K562 (cell line): Measurements from ENCODE around the gene MYOZ2. TPM values are rescaled to one million over a fixed set of nuclear protein-coding genes. Genes with fewer than 3 reads are reported as not detected.
A peak's percentile ranks its signal among the peaks of the same experiment; 100 is the strongest.

Experiments
- BCOR ChIP-seq: fragments of 450-650 bp; IDR thresholded peaks from 2 replicates; pipeline ENCODE4 v1.6.1; 2016
- CCNT2 ChIP-seq: IDR thresholded peaks from 2 replicates; pipeline ENCODE4 v1.6.1; 2011; ENCODE audit warnings: borderline replicate concordance, low read depth, mild to moderate bottlenecking, moderate library complexity, mixed read lengths, low read length; ENCODE audit not compliant: insufficient read length; ENCODE audit errors: extremely low read depth
- CREM ChIP-seq: IDR thresholded peaks from 2 replicates; pipeline ENCODE4 v1.6.1; 2014; ENCODE audit warnings: antibody characterized with exemption, low read depth
- EP300 ChIP-seq: IDR thresholded peaks from 2 replicates; pipeline ENCODE4 v1.6.1; 2012; ENCODE audit warnings: low read length, improper control_type of control experiment
- EWSR1 ChIP-seq: fragments of 450-650 bp; IDR thresholded peaks from 2 replicates; pipeline ENCODE4 v1.6.1; 2018; ENCODE audit warnings: borderline replicate concordance, mild to moderate bottlenecking, low read depth, moderate library complexity; ENCODE audit not compliant: partially characterized antibody
- GABPB2 ChIP-seq: fragments of 250-450 bp; sonication (Bioruptor Pico); conservative IDR thresholded peaks from 2 replicates; pipeline ENCODE4 v1.5.1; 2021; ENCODE audit warnings: mild to moderate bottlenecking
- MEIS2 ChIP-seq: fragments of 450-650 bp; IDR thresholded peaks from 2 replicates; pipeline ENCODE4 v1.6.1; 2014; ENCODE audit warnings: mild to moderate bottlenecking; ENCODE audit not compliant: partially characterized antibody
- MYNN ChIP-seq, 2 experiments: sonication (generic); formaldehyde crosslinking in 1 of 2; IDR thresholded peaks; 2 replicates each; pipeline versions ENCODE4 v1.5.0 to v1.6.1; 2016 to 2020; ENCODE audit warnings: antibody characterized with exemption in 1 of 2, missing genetic modification reagents in 1 of 2
- NR2C2 ChIP-seq, 2 experiments: fragments of 200-800 bp in 1 of 2; sonication (Bioruptor generic) in 1 of 2; sonication (generic) in 1 of 2; formaldehyde crosslinking in 1 of 2; IDR thresholded peaks; 2 replicates each; pipeline versions ENCODE4 v1.6.1 to v1.8.0; 2016 to 2022; ENCODE audit warnings: mild to moderate bottlenecking in 1 of 2, missing compliant biosample characterization in 1 of 2, missing genetic modification characterization in 1 of 2, missing genetic modification reagents in 1 of 2
- PML ChIP-seq: IDR thresholded peaks from 2 replicates; pipeline ENCODE4 v1.6.1; 2012; ENCODE audit warnings: low read length, inconsistent platforms
- RB1 ChIP-seq: fragments of 450-650 bp; IDR thresholded peaks from 2 replicates; pipeline ENCODE4 v1.6.1; 2017; ENCODE audit warnings: low read depth, mild to moderate bottlenecking
- TCFL5 ChIP-seq: fragments of 250-450 bp; sonication (Bioruptor Pico); conservative IDR thresholded peaks from 2 replicates; pipeline ENCODE4 v1.6.1; 2021; ENCODE audit warnings: mild to moderate bottlenecking, moderate library complexity, matching md5 sums
- ZNF384 ChIP-seq: IDR thresholded peaks from 2 replicates; pipeline ENCODE4 v1.6.1; 2012; ENCODE audit warnings: low read depth, low read length, improper control_type of control experiment
- ZNF41 ChIP-seq: fragments of 250-450 bp; sonication (Bioruptor Pico); conservative IDR thresholded peaks from 2 replicates; pipeline ENCODE4 v1.4.0; 2020; ENCODE audit warnings: mild to moderate bottlenecking
- polyA plus RNA-seq, 8 experiments: library from polyadenylated mRNA; depleted of rRNA in 4 of 8; stranded (reverse) in 5 of 8; unstranded in 3 of 8; fragments of >200 nt; fragmentation: Nextera tagmentation in 2 of 8; fragmentation: Illumina TruSeq in 1 of 8; extraction: Ambion mirVana in 2 of 8; extraction: Trizol in 1 of 8; gene quantifications; 2 replicates each; pipeline versions ENCODE4 v1.2.1 to v1.2.3, GENCODE V29; 2011 to 2014; ENCODE audit warnings: inconsistent platforms in 1 of 8, missing spikeins in 1 of 8
- total RNA-seq, 7 experiments: library from RNA; depleted of rRNA in 6 of 7; stranded (reverse); fragments of >200 nt in 6 of 7; fragmentation: Illumina TruSeq in 2 of 7; extraction: Trizol in 2 of 7; gene quantifications; 2 replicates each; pipeline versions ENCODE4 v1.2.1 to v1.2.3, GENCODE V29; 2011 to 2021; ENCODE audit warnings: low replicate concordance in 1 of 7
- TF ChIP-seq, protein P1 (sequence below): fragments of 250-450 bp; sonication (Bioruptor Pico); IDR thresholded peaks from 2 replicates; pipeline ENCODE4 v1.8.0; 2021; ENCODE audit warnings: moderate library complexity, mild to moderate bottlenecking, inconsistent platforms
- TF ChIP-seq, protein P2 (sequence below): sonication (generic); formaldehyde crosslinking; IDR thresholded peaks from 2 replicates; pipeline ENCODE4 v1.8.1; 2023; ENCODE audit warnings: mild to moderate bottlenecking, missing genetic modification reagents
- TF ChIP-seq, protein P3 (sequence below): fragments of 250-450 bp; sonication (Bioruptor Pico); IDR thresholded peaks from 2 replicates; pipeline ENCODE4 v1.8.0; 2021; ENCODE audit warnings: mild to moderate bottlenecking, moderate library complexity
- TF ChIP-seq, protein P4 (sequence below): sonication (generic); formaldehyde crosslinking; IDR thresholded peaks from 2 replicates; pipeline ENCODE4 v1.8.0; 2022; ENCODE audit warnings: missing genetic modification reagents, mild to moderate bottlenecking, borderline replicate concordance
- TF ChIP-seq, protein P5 (sequence below): sonication (generic); IDR thresholded peaks from 2 replicates; pipeline ENCODE4 v1.6.1; 2016
- TF ChIP-seq, protein P6 (sequence below), 2 experiments: fragments of 250-450 bp in 1 of 2; fragments of 450-650 bp in 1 of 2; sonication (Bioruptor Pico) in 1 of 2; IDR thresholded peaks; 2 replicates each; pipeline versions ENCODE4 v1.6.1 to v1.8.0; 2016 to 2021; ENCODE audit warnings: mild to moderate bottlenecking in 2 of 2, moderate library complexity in 2 of 2, missing compliant biosample characterization in 1 of 2, missing genetic modification characterization in 1 of 2

MYOZ2 gene
- total and polyA plus RNA-seq, 9 of the 15 experiments (the other 6 are each of a cell fraction or from before 2014, with no cell fraction given): not detected

DNA sequence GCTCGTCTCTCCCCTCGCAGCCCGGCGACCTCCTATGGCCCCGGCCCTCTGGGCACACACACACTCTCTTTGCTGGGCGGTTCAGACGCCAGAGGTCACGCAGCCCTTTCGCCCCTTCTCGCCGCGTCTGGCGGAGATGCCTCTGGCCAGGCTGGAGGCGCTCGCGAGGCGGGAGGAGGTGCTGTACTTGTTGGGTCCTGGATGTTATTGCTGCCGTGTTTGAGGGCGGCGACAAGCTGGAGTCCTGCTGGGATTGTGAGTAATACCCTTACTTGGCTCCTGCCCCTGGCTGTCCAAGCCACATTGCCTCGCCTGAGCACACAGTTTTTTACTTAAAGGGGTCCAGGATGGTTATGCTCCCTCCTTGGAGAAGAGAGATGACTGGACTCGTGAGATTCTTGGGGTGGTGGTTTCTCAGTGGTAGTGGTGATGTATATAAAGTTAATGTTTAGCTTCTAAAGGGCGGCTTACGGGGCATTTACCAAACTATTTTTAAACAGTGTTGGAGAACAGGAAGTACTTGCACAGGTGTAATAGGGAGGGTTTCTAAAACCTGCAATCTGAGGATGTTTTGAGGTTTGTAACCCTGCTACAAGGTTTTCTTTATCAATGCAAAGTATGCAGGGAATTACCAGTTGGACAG, 77.5 kb downstream of the MYOZ2 start (continued):
- TF ChIP-seq NR2C2 (CRISPR knock-in tag; IDR thresholded peaks at IDR 0.05) (peak; percentile 59; the same call in 1 of the 2 replicates), NR2C2 (tag; IDR thresholded peaks at IDR 0.05) (peak; percentile 84), TCFL5 (CRISPR knock-in tag) (no peak), RB1 (peak; percentile 71; the same call in 1 of the 2 replicates), BCOR (peak; percentile 35; the same call in 1 of the 2 replicates), PML (0 out of 2 replicates have a peak, but pooled peaks have one; percentile 3), ZNF384 (peak; percentile 9; the same call in 1 of the 2 replicates), ZNF41 (CRISPR knock-in tag) (no peak), CREM (peak; percentile 47), CCNT2 (peak; percentile 6), MEIS2 (no peak), MYNN (IDR thresholded peaks at IDR 0.05) (no peak), MYNN (CRISPR knock-in tag; IDR thresholded peaks at IDR 0.05) (no peak), EP300 (peak; percentile 22; the same call in 1 of the 2 replicates), EWSR1 (no peak), GABPB2 (no peak)
- TF ChIP-seq, protein P1, sequence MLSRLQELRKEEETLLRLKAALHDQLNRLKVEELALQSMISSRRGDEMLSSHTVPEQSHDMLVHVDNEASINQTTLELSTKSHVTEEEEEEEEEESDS: no peak
- TF ChIP-seq, protein P2, sequence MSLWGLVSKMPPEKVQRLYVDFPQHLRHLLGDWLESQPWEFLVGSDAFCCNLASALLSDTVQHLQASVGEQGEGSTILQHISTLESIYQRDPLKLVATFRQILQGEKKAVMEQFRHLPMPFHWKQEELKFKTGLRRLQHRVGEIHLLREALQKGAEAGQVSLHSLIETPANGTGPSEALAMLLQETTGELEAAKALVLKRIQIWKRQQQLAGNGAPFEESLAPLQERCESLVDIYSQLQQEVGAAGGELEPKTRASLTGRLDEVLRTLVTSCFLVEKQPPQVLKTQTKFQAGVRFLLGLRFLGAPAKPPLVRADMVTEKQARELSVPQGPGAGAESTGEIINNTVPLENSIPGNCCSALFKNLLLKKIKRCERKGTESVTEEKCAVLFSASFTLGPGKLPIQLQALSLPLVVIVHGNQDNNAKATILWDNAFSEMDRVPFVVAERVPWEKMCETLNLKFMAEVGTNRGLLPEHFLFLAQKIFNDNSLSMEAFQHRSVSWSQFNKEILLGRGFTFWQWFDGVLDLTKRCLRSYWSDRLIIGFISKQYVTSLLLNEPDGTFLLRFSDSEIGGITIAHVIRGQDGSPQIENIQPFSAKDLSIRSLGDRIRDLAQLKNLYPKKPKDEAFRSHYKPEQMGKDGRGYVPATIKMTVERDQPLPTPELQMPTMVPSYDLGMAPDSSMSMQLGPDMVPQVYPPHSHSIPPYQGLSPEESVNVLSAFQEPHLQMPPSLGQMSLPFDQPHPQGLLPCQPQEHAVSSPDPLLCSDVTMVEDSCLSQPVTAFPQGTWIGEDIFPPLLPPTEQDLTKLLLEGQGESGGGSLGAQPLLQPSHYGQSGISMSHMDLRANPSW (CRISPR knock-in tag): 0 out of 2 replicates have a peak, but pooled peaks have one; percentile 36
- TF ChIP-seq, protein P3, sequence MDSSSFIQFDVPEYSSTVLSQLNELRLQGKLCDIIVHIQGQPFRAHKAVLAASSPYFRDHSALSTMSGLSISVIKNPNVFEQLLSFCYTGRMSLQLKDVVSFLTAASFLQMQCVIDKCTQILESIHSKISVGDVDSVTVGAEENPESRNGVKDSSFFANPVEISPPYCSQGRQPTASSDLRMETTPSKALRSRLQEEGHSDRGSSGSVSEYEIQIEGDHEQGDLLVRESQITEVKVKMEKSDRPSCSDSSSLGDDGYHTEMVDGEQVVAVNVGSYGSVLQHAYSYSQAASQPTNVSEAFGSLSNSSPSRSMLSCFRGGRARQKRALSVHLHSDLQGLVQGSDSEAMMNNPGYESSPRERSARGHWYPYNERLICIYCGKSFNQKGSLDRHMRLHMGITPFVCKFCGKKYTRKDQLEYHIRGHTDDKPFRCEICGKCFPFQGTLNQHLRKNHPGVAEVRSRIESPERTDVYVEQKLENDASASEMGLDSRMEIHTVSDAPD: no peak
- TF ChIP-seq, protein P4, sequence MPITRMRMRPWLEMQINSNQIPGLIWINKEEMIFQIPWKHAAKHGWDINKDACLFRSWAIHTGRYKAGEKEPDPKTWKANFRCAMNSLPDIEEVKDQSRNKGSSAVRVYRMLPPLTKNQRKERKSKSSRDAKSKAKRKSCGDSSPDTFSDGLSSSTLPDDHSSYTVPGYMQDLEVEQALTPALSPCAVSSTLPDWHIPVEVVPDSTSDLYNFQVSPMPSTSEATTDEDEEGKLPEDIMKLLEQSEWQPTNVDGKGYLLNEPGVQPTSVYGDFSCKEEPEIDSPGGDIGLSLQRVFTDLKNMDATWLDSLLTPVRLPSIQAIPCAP (CRISPR knock-in tag): no peak
- TF ChIP-seq, protein P5, sequence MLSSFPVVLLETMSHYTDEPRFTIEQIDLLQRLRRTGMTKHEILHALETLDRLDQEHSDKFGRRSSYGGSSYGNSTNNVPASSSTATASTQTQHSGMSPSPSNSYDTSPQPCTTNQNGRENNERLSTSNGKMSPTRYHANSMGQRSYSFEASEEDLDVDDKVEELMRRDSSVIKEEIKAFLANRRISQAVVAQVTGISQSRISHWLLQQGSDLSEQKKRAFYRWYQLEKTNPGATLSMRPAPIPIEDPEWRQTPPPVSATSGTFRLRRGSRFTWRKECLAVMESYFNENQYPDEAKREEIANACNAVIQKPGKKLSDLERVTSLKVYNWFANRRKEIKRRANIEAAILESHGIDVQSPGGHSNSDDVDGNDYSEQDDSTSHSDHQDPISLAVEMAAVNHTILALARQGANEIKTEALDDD: 0 out of 2 replicates have a peak, but pooled peaks have one; percentile 11
- TF ChIP-seq, protein P6, sequence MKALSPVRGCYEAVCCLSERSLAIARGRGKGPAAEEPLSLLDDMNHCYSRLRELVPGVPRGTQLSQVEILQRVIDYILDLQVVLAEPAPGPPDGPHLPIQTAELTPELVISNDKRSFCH (CRISPR knock-in tag; IDR thresholded peaks at IDR 0.05): no peak
- TF ChIP-seq, protein P6 (tag; IDR thresholded peaks at IDR 0.05): peak; percentile 43; the same call in 1 of the 2 replicates
